OCI-LY1 (cell line): ENCODE measurements around the gene CXCL3.

Source experiments
- H2AFZ ChIP-seq: fragments of 200-600 bp; sonication (generic), shearing (Covaris generic); 2 replicates; pipeline ENCODE4 v1.6.0; 2014; ENCODE audit warnings: antibody characterized with exemption, mild to moderate bottlenecking, low read length
- H3F3A ChIP-seq: fragments of 200-600 bp; sonication (generic), shearing (Covaris generic); 2 replicates; pipeline ENCODE4 v1.6.0; 2014; ENCODE audit warnings: mild to moderate bottlenecking, antibody characterized with exemption, low read length, moderate library complexity; ENCODE audit not compliant: insufficient read depth
- H3K27ac ChIP-seq: fragments of 200-600 bp; sonication (generic); 2 replicates; pipeline ENCODE4 v1.5.1; 2014; ENCODE audit warnings: low read length, mixed run types, mild to moderate bottlenecking, low read depth; ENCODE audit not compliant: poor library complexity, severe bottlenecking
- H3K27me3 ChIP-seq: fragments of 200-600 bp; sonication (generic); 2 replicates; pipeline ENCODE4 v1.6.0; 2014; ENCODE audit warnings: antibody characterized with exemption, mild to moderate bottlenecking, low read length, moderate library complexity; ENCODE audit not compliant: insufficient read depth
- H3K36me3 ChIP-seq: fragments of 200-600 bp; sonication (generic); 2 replicates; pipeline ENCODE4 v1.6.1; 2014; ENCODE audit warnings: mild to moderate bottlenecking, antibody characterized with exemption, low read length, moderate library complexity, mixed read lengths; ENCODE audit not compliant: insufficient read depth
- H3K4me1 ChIP-seq: fragments of 200-600 bp; sonication (generic); 2 replicates; pipeline ENCODE4 v1.5.1; 2014; ENCODE audit warnings: mild to moderate bottlenecking, low read length, moderate library complexity; ENCODE audit not compliant: insufficient read depth, severe bottlenecking
- H3K4me2 ChIP-seq: fragments of 200-600 bp; sonication (generic), shearing (Covaris generic); 2 replicates; pipeline ENCODE4 v1.6.1; 2014; ENCODE audit warnings: low read length
- H3K4me3 ChIP-seq: fragments of 200-600 bp; sonication (generic); 2 replicates; pipeline ENCODE4 v1.5.1; 2014; ENCODE audit warnings: low read length, low read depth, mild to moderate bottlenecking, mixed read lengths; ENCODE audit not compliant: poor library complexity, severe bottlenecking
- H3K79me2 ChIP-seq: fragments of 200-600 bp; shearing (Covaris generic); 2 replicates; pipeline ENCODE4 v1.6.1; 2016; ENCODE audit warnings: mixed run types, low read length, mixed read lengths; ENCODE audit not compliant: insufficient read depth
- H3K9ac ChIP-seq: fragments of 200-600 bp; sonication (generic), shearing (Covaris generic); 2 replicates; pipeline ENCODE4 v1.6.1; 2014; ENCODE audit warnings: mild to moderate bottlenecking, low read length, mixed read lengths
- H3K9me2 ChIP-seq: fragments of 200-600 bp; sonication (generic), shearing (Covaris generic); 2 replicates; pipeline ENCODE4 v1.6.1; 2014; ENCODE audit warnings: low read depth, mild to moderate bottlenecking, low read length, mixed read lengths
- H3K9me3 ChIP-seq: fragments of 200-600 bp; shearing (Covaris generic); 2 replicates; pipeline ENCODE4 v1.6.1; 2014; ENCODE audit warnings: low read length, mixed read lengths
- H4K20me1 ChIP-seq: fragments of 200-600 bp; sonication (generic), shearing (Covaris generic); 2 replicates; pipeline ENCODE4 v1.6.0; 2016; ENCODE audit warnings: mild to moderate bottlenecking, low read length; ENCODE audit not compliant: insufficient read depth
- EZH2 ChIP-seq: fragments of 200-600 bp; sonication (generic), shearing (Covaris generic); IDR thresholded peaks from 2 replicates; pipeline ENCODE4 v1.8.0; 2017; ENCODE audit warnings: borderline replicate concordance, mixed run types, mild to moderate bottlenecking, antibody characterized with exemption, low read length, moderate library complexity, mixed read lengths
- TF ChIP-seq, protein P1 (sequence below): fragments of 200-600 bp; sonication (generic), shearing (Covaris generic); IDR thresholded peaks from 2 replicates; pipeline ENCODE4 v1.5.1; 2017; ENCODE audit warnings: mild to moderate bottlenecking, antibody characterized with exemption, low read length, moderate library complexity, mixed read lengths

Gene CXCL3

DNA sequence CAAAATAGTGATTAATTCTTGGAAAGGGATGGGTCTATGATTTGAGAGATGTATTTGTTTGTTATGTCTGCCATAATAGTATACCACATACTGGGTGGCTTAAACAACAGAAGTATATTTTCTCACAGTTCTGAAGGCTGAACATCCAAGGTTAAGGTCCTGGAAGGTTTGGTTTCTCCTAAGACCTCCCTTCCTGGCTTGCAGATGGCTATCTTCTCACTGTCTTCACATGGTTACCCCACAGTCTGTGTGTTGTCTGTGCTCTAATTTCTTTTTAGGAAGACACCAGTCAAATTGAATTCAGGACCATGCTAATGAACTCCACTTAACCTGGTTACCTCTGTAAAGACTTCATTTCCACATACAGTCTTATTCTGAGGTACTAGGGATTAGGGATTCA lies 34.9 kb upstream of the CXCL3 start:
- Histone ChIP-seq H3F3A (no peaks in the 10 kb centered on the region), H3K27me3 (no peaks in the 10 kb centered on the region), H3K4me2 (no peak overlapping the region), H3K36me3 (no peaks in the 10 kb centered on the region), H3K4me1 (no peaks in the 10 kb centered on the region), H2AFZ (no peak overlapping the region), H3K79me2 (no peaks in the 10 kb centered on the region), H3K9ac (no peak overlapping the region), H4K20me1 (no peaks in the 10 kb centered on the region), H3K9me2 (no peaks in the 10 kb centered on the region), H3K9me3 (no peaks in the 10 kb centered on the region), H3K27ac (no peak overlapping the region), H3K4me3 (no peak overlapping the region)
- TF ChIP-seq EZH2, result no peak
- TF ChIP-seq, protein P1, sequence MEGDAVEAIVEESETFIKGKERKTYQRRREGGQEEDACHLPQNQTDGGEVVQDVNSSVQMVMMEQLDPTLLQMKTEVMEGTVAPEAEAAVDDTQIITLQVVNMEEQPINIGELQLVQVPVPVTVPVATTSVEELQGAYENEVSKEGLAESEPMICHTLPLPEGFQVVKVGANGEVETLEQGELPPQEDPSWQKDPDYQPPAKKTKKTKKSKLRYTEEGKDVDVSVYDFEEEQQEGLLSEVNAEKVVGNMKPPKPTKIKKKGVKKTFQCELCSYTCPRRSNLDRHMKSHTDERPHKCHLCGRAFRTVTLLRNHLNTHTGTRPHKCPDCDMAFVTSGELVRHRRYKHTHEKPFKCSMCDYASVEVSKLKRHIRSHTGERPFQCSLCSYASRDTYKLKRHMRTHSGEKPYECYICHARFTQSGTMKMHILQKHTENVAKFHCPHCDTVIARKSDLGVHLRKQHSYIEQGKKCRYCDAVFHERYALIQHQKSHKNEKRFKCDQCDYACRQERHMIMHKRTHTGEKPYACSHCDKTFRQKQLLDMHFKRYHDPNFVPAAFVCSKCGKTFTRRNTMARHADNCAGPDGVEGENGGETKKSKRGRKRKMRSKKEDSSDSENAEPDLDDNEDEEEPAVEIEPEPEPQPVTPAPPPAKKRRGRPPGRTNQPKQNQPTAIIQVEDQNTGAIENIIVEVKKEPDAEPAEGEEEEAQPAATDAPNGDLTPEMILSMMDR, result no peak

DNA sequence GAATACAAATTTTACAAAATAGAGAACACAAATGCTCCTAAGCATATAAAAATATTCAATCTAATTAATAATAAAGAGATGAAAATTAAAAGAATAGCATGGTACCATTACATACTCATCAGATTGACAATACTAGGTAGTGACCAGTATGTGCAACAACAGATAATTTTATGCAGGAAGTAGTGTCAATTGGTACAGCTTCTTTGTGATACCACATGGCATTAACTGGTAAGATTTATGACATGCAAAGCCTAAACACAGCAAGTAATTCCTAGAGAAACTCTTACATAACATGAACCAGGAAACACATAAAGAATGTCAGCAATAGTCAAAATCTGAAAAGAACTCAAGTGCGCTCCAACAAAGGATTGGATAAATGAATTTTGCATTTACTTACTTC lies 34.2 kb upstream of the CXCL3 start:
- Histone ChIP-seq H3K27me3 (no peaks in the 10 kb centered on the region), H3K4me1 (no peaks in the 10 kb centered on the region), H3K9me3 (no peaks in the 10 kb centered on the region), H3K36me3 (no peaks in the 10 kb centered on the region), H3K9ac (no peak overlapping the region), H3K79me2 (no peaks in the 10 kb centered on the region), H3K4me2 (no peak overlapping the region), H3K4me3 (no peak overlapping the region), H4K20me1 (no peaks in the 10 kb centered on the region), H3K9me2 (no peaks in the 10 kb centered on the region), H2AFZ (no peak overlapping the region), H3F3A (no peaks in the 10 kb centered on the region), H3K27ac (no peak overlapping the region)
- TF ChIP-seq EZH2, result no peak
- TF ChIP-seq, protein P1, result no peak

DNA sequence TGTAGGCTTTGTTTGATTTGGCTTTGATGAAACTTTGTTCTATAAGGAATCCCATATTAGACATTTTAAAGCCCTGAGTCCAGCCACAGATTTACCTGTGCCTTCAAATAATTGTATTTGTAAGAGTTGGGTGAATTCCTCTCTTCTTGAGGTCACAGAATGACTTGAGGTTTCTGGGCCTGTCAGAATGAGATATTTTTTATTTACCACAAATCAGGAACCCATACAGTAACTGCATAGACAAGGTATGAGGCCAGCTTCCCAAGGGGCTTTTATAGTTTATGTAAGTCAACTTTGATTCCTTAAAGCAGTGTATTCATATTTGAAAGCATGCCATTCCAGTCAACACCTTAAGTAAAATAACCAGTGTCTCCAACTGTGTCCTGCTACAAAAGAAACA lies 29.1 kb upstream of the CXCL3 start:
- Histone ChIP-seq H3K79me2 (no peaks in the 10 kb centered on the region), H2AFZ (no peak overlapping the region), H3K4me2 (no peak overlapping the region), H3K9me3 (no peaks in the 10 kb centered on the region), H4K20me1 (no peaks in the 10 kb centered on the region), H3K9me2 (no peaks in the 10 kb centered on the region), H3K4me3 (no peak overlapping the region), H3K36me3 (no peaks in the 10 kb centered on the region), H3K9ac (no peak overlapping the region), H3K27me3 (no peaks in the 10 kb centered on the region), H3F3A (no peaks in the 10 kb centered on the region), H3K4me1 (no peaks in the 10 kb centered on the region), H3K27ac (no peak overlapping the region)
- TF ChIP-seq, protein P1, result no peak
- TF ChIP-seq EZH2, result no peak
